HS-5 (cell line): ENCODE data around the gene UGT2B28.
"Not testable (repeated sequence)": the region's sequence is repeated elsewhere in the genome, so short reads cannot be mapped to it uniquely, and the experiment has no call there.

Experiments
- DNase-seq: peaks from one replicate; pipeline ENCODE4 v3.0.0-alpha.2; 2012; ENCODE audit warnings: low read depth

Gene UGT2B28

DNA sequence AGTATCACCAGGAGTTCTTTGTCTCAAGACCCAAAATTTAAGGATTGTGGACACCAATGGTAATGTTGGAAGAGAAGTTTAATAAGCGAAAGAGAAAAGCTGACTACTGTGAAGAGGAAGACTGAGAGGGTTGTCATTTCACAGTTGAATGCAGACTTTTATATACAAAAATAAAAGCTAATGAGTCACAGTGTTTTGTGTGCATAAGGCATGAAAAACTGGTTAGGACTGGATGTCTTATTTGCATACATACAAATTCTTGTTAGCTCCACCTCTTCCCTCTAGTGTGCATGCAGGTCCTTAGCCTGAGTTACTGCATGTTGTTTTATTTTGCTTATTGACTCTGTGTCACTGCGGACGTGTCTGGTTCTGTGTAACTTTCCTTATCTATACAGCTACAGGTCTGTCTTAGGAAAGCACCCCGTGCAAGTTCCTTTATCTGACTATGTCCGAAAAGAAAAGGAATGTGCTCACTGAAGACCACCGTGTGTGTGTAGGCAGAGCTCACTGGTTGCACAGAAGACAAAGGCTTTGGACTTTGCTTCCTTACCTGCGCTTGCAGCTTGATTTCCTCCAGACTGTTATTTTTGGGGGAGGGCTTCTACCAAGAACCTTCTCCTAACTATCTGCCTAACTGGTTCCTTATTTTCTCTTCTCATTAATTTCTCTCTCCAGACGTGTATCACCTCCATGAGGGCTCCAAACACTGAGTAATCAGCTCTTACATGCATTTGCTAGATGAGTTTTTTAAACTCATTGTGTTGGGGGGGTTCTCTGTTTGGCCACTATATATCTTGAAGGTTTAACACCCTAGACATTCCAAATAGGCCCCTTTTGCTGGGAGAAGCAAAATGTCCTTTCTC lies 63.5 kb downstream of the UGT2B28 start:
- not testable (repeated sequence) for DNase-seq
